Hepatocyte (in vitro differentiated cells): ENCODE measurements around the gene PLA2G4E. TPM values are rescaled to one million over a fixed set of nuclear protein-coding genes. Genes with fewer than 3 reads are reported as not detected.

ENCODE experiments used
- DNase-seq: peaks from one replicate; pipeline ENCODE4 v3.0.0-alpha.2; 2016; ENCODE audit warnings: low spot score
- H2AFZ ChIP-seq: fragments of 200-600 bp; sonication (generic); 2 replicates; pipeline ENCODE4 v1.6.0; 2016; ENCODE audit warnings: antibody characterized with exemption, mild to moderate bottlenecking
- H3K27ac ChIP-seq: fragments of 200-600 bp; sonication (generic); 2 replicates; pipeline ENCODE4 v1.5.1; 2016; ENCODE audit warnings: mild to moderate bottlenecking
- H3K27me3 ChIP-seq: fragments of 200-600 bp; sonication (generic); 2 replicates; pipeline ENCODE4 v1.6.1; 2016
- H3K36me3 ChIP-seq: fragments of 200-600 bp; sonication (generic); replicated peaks from 2 replicates; pipeline ENCODE4 v1.5.1; 2016; ENCODE audit warnings: low read depth; ENCODE audit not compliant: insufficient read depth
- H3K4me1 ChIP-seq: fragments of 200-600 bp; sonication (generic); 2 replicates; pipeline ENCODE4 v1.5.1; 2016; ENCODE audit warnings: mild to moderate bottlenecking, moderate library complexity; ENCODE audit not compliant: insufficient read depth
- H3K4me2 ChIP-seq: fragments of 200-600 bp; sonication (generic); 2 replicates; pipeline ENCODE4 v1.6.0; 2016
- H3K4me3 ChIP-seq: fragments of 200-600 bp; sonication (generic); 2 replicates; pipeline ENCODE4 v1.5.1; 2016; ENCODE audit warnings: mild to moderate bottlenecking
- H3K79me2 ChIP-seq: fragments of 200-600 bp; sonication (generic); 2 replicates; pipeline ENCODE4 v1.6.0; 2017; ENCODE audit warnings: mild to moderate bottlenecking
- H3K9me2 ChIP-seq: fragments of 200-600 bp; sonication (generic); replicated peaks from 2 replicates; pipeline ENCODE4 v1.6.0; 2017; ENCODE audit warnings: mild to moderate bottlenecking; ENCODE audit not compliant: insufficient read depth
- H3K9me3 ChIP-seq: fragments of 200-600 bp; sonication (generic); 2 replicates; pipeline ENCODE4 v1.5.1; 2016; ENCODE audit warnings: low read depth, mild to moderate bottlenecking
- H4K20me1 ChIP-seq: fragments of 200-600 bp; sonication (generic); 2 replicates; pipeline ENCODE4 v1.6.0; 2016; ENCODE audit warnings: mild to moderate bottlenecking; ENCODE audit not compliant: insufficient read depth, poor library complexity, severe bottlenecking
- CTCF ChIP-seq: fragments of 200-600 bp; sonication (generic); IDR thresholded peaks from 2 replicates; pipeline ENCODE4 v1.5.1; 2016; ENCODE audit warnings: antibody characterized with exemption, mild to moderate bottlenecking; ENCODE audit not compliant: poor library complexity
- EZH2 ChIP-seq: fragments of 200-600 bp; sonication (generic); IDR thresholded peaks from 2 replicates; pipeline ENCODE4 v1.6.1; 2016; ENCODE audit warnings: antibody characterized with exemption, mild to moderate bottlenecking, borderline replicate concordance
- EZH2phosphoT487 ChIP-seq: fragments of 200-600 bp; sonication (generic); IDR thresholded peaks from one replicate; pipeline ENCODE4 v1.6.1; 2018; ENCODE audit warnings: antibody characterized with exemption, mild to moderate bottlenecking, low read depth, moderate library complexity; ENCODE audit not compliant: unreplicated experiment, severe bottlenecking
- WGBS: methylation state at CpG from one replicate; pipeline ENCODE4 v1.1.6; 2016; ENCODE audit warnings: low lambda C conversion rate; ENCODE audit errors: missing lambda C conversion rate; 5-methylcytosine and 5-hydroxymethylcytosine counted together
- polyA plus RNA-seq: library from polyadenylated mRNA; unstranded; fragments of >200 nt; fragmentation: Nextera tagmentation; extraction: Ambion mirVana; gene quantifications from 2 replicates; pipeline ENCODE4 v1.2.1, GENCODE V29; 2016
- total RNA-seq: library from RNA; depleted of rRNA; stranded (reverse); fragments of >200 nt; gene quantifications from 2 replicates; pipeline ENCODE4 v1.2.3, GENCODE V29; 2014

PLA2G4E gene
- total and polyA plus RNA-seq, 2 experiments from 2014 or later, result 0.07 to 0.54 TPM

- 82% methylated on average over 3 of the region's 3 CpGs for WGBS
- Histone ChIP-seq H3K4me2 (no peak overlapping the region), H3K9me3 (no peaks in the 10 kb centered on the region), H4K20me1 (no peaks in the 10 kb centered on the region), H3K9me2 (no peaks in the 10 kb centered on the region), H3K4me3 (no peak overlapping the region), H3K27ac (no peak overlapping the region), H3K27me3 (no peaks in the 10 kb centered on the region), H2AFZ (no peak overlapping the region), H3K4me1 (no peaks in the 10 kb centered on the region), H3K36me3 (no peaks in the 10 kb centered on the region), H3K79me2 (no peaks in the 10 kb centered on the region)
- DNase-seq, result no peak
- TF ChIP-seq CTCF (no peak), EZH2 (no peak), EZH2phosphoT487 (no peak)
Measured at GRCh38 chr15:41997845-41998244, 23.0 kb downstream of the PLA2G4E start.

DNA sequence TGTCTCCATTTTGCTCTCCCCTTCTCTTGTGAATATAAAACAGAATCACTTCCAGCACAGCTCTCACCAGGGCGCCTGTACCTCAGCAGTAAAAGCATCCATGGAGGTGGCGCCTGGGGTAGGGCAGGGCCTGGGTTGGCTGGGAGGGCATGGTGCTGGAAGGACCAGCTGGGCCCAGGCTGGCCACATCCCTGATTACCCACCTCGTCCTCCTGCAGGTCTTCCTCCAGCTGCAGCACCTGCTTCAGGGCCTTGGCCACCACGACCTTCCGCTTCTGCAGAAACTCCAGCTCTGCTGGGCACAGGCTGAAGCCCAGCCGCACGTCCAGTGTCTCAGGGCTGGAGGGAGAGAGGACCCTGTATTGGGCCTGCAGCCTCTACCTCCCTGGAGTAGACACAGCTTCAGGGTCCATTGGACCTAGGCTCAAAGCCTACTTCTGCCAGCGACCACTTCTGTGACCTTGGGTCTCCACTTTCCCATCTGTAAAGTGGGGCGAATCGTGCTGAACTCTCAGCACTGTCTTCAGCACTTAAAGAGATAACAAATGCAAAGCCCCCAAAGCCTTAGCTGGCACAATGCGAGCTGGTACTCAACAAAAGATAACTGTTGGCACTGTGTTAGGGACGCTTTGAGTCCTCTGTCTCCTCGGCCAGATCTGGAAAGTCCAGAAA, 23.8 kb downstream of the PLA2G4E start:
- WGBS, result 93% methylated on average over 13 of the region's 13 CpGs
- DNase-seq, result no peak

DNA sequence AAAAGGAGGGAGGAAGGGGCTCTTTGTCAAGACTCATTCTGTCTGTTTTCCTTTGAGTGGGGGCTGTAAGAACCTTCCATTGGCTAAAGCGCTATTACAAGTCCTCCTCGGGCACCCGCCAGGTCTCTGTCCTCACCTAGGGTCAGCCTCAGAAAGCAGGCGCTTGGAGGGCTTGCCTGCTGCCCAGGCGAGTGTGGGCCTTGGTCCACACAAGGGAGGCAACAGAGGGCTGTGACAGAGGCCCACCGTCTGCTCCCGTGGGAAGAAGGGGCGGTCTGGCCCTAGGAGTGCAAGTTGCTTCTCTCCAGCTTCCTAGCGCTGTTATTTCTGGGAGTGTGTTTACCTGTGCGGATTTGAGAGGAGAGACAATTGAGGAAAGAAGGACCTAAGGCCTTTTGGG, 24.5 kb downstream of the PLA2G4E start:
- WGBS, result 98% methylated on average over 10 of the region's 10 CpGs
- no peak overlapping the region for H2AFZ ChIP-seq
- TF ChIP-seq EZH2 (no peak), CTCF (no peak), EZH2phosphoT487 (no peak)
- H3K9me2 ChIP-seq, result no peaks in the 10 kb centered on the region
- DNase-seq, result no peak
- no peaks in the 10 kb centered on the region for H3K27me3 ChIP-seq
- no peaks in the 10 kb centered on the region for H3K36me3 ChIP-seq
- no peaks in the 10 kb centered on the region for H3K4me1 ChIP-seq
- no peak overlapping the region for H3K27ac ChIP-seq
- no peak overlapping the region for H3K4me2 ChIP-seq
- no peaks in the 10 kb centered on the region for H3K79me2 ChIP-seq
- H4K20me1 ChIP-seq, result no peaks in the 10 kb centered on the region
- H3K4me3 ChIP-seq, result no peak overlapping the region
- no peaks in the 10 kb centered on the region for H3K9me3 ChIP-seq

More for the DNA sequence above, 23.8 kb downstream of the PLA2G4E start:
- Histone ChIP-seq H4K20me1 (no peaks in the 10 kb centered on the region), H3K79me2 (no peaks in the 10 kb centered on the region), H3K36me3 (no peaks in the 10 kb centered on the region), H3K27me3 (no peaks in the 10 kb centered on the region), H3K27ac (no peak overlapping the region), H3K4me1 (no peaks in the 10 kb centered on the region), H3K9me3 (no peaks in the 10 kb centered on the region), H2AFZ (no peak overlapping the region), H3K4me2 (no peak overlapping the region), H3K4me3 (no peak overlapping the region), H3K9me2 (no peaks in the 10 kb centered on the region)
- TF ChIP-seq CTCF (no peak), EZH2 (no peak), EZH2phosphoT487 (no peak)
